ENCODE data around the gene ENTPD6.
"Not testable (repeated sequence)": the region's sequence is repeated elsewhere in the genome, so short reads cannot be mapped to it uniquely, and the experiment has no call there.

ENTPD6 gene

GRCh38 chr20:25225642-25226432, 30.3 kb downstream of the ENTPD6 start:
- DNase-seq = no peak

GRCh38 chr20:25226433-25227316, 31.2 kb downstream of the ENTPD6 start:
- DNase-seq = peak; percentile 68

GRCh38 chr20:25227317-25227831, 31.9 kb downstream of the ENTPD6 start:
- DNase-seq = peak; percentile 68

DNA sequence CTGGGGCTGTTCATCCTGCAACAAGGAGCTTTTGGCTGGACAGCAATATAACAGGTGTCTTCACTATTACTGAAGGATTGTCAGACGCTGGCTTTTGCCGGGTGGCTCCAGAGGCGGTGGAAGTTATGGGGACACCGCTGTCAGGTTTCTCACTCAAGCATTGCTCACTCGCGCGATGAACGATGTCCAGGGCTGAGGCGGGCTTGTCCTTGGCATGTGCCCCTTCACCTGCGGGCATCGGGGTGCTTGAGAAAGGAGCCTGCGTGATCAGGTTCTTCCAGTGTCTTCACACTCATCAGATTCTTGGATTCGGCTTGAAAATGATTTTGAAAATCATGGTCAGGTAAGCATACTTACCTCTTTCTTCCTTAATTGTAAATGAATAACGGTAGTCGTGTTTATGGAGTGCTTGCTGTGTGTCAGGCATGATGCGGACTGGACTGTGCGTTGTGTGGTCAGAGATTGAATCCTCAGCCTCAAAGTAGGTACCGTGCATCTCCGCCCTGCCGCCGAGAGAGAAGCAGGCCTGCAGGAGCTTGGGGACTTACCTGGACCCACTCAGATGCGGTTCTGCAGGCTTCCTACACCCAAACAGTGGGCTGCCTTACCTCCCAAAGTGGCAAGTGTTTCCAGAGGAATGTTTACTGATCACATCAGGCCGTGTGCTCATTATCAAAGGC, 34.1 kb downstream of the ENTPD6 start:
- no peak for DNase-seq

GRCh38 chr20:25230166-25230831, 34.8 kb downstream of the ENTPD6 start:
- no peak for DNase-seq

GRCh38 chr20:25233016-25233772, 37.7 kb downstream of the ENTPD6 start:
- DNase-seq = peak; percentile 88

GRCh38 chr20:25234009-25234849, 38.7 kb downstream of the ENTPD6 start:
- not testable (repeated sequence) for DNase-seq

GRCh38 chr20:25236450-25237304, 41.2 kb downstream of the ENTPD6 start:
- DNase-seq = no peak

GRCh38 chr20:25237610-25238318, 42.3 kb downstream of the ENTPD6 start:
- DNase-seq = no peak

DNA sequence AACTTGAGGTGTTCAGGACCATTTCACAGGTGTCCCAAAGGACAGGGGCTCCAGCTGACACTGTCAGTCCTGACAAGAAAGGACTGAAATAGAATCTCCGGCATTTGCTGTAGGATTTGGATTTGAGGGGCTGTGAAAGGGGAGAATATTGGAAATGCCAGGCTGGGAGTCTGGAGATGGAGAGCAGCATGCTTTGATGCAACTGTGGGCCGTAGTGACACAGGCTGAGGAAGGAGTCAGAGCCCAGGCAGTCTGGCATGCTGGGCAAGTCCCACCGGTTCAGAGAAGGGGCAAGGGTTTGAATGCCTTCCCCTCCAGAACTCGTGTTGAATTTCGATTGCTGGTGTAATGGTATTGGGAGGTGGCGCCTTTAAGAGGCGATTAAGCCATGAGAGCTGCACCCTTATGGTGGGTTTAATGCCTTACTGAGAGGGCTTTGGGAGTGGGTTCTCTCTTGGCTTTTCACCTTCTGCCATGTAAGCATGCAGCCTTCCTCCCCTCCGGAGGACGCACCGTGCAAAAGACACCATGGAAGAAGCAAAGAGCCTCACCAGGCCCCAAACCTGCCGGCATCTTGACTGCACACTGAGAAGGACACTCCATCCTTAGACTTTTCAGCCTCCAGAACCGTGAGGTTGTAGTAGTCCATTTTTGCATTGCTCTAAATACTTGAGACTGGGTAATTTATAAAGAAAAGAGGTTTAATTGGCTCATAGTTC, 43.0 kb downstream of the ENTPD6 start:
- DNase-seq = no peak

DNA sequence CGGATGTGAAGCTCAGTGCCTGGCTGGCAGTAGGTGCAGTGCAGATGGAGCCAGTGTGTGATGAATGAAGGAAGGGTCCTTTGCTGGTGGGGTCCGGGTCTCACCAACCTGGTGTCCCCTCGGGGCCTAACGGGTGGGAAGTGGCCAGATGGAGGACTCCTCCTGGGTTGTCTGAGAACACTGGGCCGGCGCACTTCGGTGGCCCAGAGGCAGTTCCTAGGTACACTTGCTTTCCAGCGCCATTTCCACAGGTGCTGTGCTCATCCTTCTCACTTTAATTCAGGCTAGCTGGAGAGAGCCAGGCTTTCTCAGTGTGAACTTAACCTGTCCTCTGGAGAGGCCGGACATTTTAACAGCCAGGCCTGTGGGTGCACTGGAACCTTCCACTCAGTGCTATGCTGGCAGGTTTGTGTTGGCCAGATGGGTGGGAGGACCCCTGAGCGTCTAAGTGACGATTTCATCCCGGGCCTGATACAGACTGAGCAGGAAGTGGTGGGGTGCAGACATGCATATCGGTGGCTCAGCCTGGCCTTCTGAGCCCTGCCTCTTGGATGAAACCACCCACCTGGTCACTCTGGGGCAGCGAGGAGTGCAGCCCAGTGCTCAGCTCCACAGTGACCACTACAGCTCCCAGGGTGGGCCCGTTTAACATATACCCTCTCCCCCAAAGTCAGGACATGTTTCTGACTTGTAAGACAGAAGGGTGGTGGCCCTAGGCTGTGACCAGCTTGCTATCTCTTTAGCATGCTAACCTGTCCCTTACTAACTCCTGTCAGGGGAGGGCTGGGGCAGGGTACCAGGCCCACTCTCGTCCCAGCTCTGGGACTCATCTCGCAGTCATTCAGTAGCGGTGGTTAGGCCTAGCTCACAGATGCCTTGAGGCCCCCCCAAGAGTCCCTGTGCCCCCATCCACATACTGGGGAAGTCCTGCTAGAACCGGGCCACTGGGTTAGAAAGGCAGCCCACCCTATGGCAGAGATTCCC, 44.2 kb downstream of the ENTPD6 start:
- DNase-seq = no peak

- DNase-seq = not testable (repeated sequence)
These were observed 45.5 kb downstream of the ENTPD6 start for GRCh38 chr20:25240851-25241658.

- DNase-seq = not testable (repeated sequence)
These were observed 46.1 kb downstream of the ENTPD6 start for GRCh38 chr20:25241659-25241955.

- no peak for DNase-seq
These were observed 46.7 kb downstream of the ENTPD6 start for GRCh38 chr20:25242231-25242630.

DNA sequence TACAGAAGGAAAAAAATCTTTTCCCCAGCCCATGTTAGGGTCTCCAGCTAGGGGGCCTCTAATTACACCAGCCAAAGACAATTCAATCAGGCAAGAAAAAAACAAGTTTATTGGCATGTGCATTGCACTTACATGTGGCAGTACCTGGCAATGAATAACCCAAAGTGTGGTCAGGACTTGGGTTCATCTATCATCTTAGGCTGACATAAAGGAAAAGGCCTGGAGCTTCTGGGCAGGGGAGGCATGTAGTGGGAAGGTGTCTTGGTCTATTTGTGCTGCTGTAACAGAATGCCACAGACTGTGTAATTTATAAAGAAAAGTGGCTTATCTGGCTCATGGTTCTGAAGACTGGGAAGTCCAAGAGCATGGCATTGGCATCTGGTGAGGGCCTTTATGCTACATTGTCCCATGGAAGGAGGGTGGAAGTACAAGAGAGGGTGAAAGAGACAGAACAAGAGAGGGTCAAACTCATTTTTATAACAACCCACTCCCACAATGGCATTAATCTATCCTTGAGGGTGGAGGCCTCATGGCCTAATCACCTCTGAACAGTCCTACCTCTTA, 48.0 kb downstream of the ENTPD6 start:
- DNase-seq = no peak

- DNase-seq = no peak
These were observed 49.5 kb downstream of the ENTPD6 start for GRCh38 chr20:25244976-25245375.
